Activated CD4-positive, alpha-beta T cell treated with anti-CD3 and anti-CD28 coated beads, Interleukin-2, amount 50 U/mL, for 1 hour (primary cell): ENCODE results near the gene FBXO21.

Experiments used
- DNase-seq: peaks from one replicate; pipeline ENCODE4 v3.0.0-alpha.2; 2020

FBXO21 gene

GRCh38 chr12:117162167-117162539, 28.1 kb downstream of the FBXO21 start:
- no peak for DNase-seq

GRCh38 chr12:117161460-117162166, 28.7 kb downstream of the FBXO21 start:
- DNase-seq = no peak

GRCh38 chr12:117159674-117160073, 30.6 kb downstream of the FBXO21 start:
- DNase-seq = no peak

GRCh38 chr12:117158911-117159553, 31.2 kb downstream of the FBXO21 start:
- DNase-seq = no peak

GRCh38 chr12:117158096-117158495, 32.2 kb downstream of the FBXO21 start:
- DNase-seq = no peak

- peak; percentile 74 for DNase-seq
Observed at GRCh38 chr12:117155278-117156060, 34.8 kb downstream of the FBXO21 start.

- no peak for DNase-seq
Observed at GRCh38 chr12:117152793-117153775, 37.2 kb downstream of the FBXO21 start.

GRCh38 chr12:117151403-117152031, 38.8 kb downstream of the FBXO21 start:
- DNase-seq = no peak

GRCh38 chr12:117149431-117149830, 40.8 kb downstream of the FBXO21 start:
- DNase-seq = no peak

- no peak for DNase-seq
Observed at GRCh38 chr12:117148642-117149041, 41.6 kb downstream of the FBXO21 start.

- DNase-seq = no peak
Observed at GRCh38 chr12:117147639-117148038, 42.6 kb downstream of the FBXO21 start.

- no peak for DNase-seq
Observed at GRCh38 chr12:117145597-117146154, 44.6 kb downstream of the FBXO21 start.

GRCh38 chr12:117144599-117144998, 45.7 kb downstream of the FBXO21 start:
- DNase-seq = no peak

GRCh38 chr12:117143008-117143532, 47.2 kb downstream of the FBXO21 start:
- DNase-seq = no peak

- DNase-seq = no peak
Observed at GRCh38 chr12:117142094-117142493, 48.2 kb downstream of the FBXO21 start.

- DNase-seq = no peak
Observed at GRCh38 chr12:117141097-117141898, 49.0 kb downstream of the FBXO21 start.

GRCh38 chr12:117140397-117141096, 49.7 kb downstream of the FBXO21 start:
- DNase-seq = no peak

GRCh38 chr12:117139025-117139717, 51.1 kb downstream of the FBXO21 start:
- DNase-seq = no peak

GRCh38 chr12:117134721-117135120, 55.5 kb downstream of the FBXO21 start:
- no peak for DNase-seq
